GM23338 (cell line): ENCODE measurements around the gene ARHGEF40. TPM values are rescaled to one million over a fixed set of nuclear protein-coding genes. Genes with fewer than 3 reads are reported as not detected.

Source experiments
- ATAC-seq: fragments of 200-7000 bp; cut with Tn5 transposase; 3 replicates; pipeline ENCODE4 v1.9.1; 2020
- DNase-seq: peaks from one replicate; pipeline ENCODE4 v3.0.0-alpha.2; 2015; ENCODE audit warnings: low spot score
- H2AFZ ChIP-seq: fragments of 200-600 bp; sonication (generic); 2 replicates; pipeline ENCODE4 v1.8.0; 2016; ENCODE audit warnings: antibody characterized with exemption, mild to moderate bottlenecking, moderate library complexity
- H3F3A ChIP-seq: fragments of 200-600 bp; sonication (generic); replicated peaks from 2 replicates; pipeline ENCODE4 v1.8.0; 2017; ENCODE audit warnings: antibody characterized with exemption, mixed run types, low read depth
- H3K27ac ChIP-seq: fragments of 200-600 bp; sonication (generic); 2 replicates; pipeline ENCODE4 v1.6.1; 2016; ENCODE audit warnings: low read depth
- H3K27me3 ChIP-seq: fragments of 200-600 bp; sonication (generic); 2 replicates; pipeline ENCODE4 v1.8.0; 2016; ENCODE audit warnings: mild to moderate bottlenecking, mixed run types, moderate library complexity; ENCODE audit not compliant: insufficient read depth
- H3K36me3 ChIP-seq: fragments of 200-600 bp; sonication (generic); 2 replicates; pipeline ENCODE4 v1.8.0; 2016; ENCODE audit warnings: mild to moderate bottlenecking; ENCODE audit not compliant: insufficient read depth
- H3K4me1 ChIP-seq: fragments of 200-600 bp; sonication (generic); 2 replicates; pipeline ENCODE4 v1.8.0; 2016; ENCODE audit warnings: mild to moderate bottlenecking, moderate library complexity; ENCODE audit not compliant: insufficient read depth
- H3K4me2 ChIP-seq: fragments of 200-600 bp; sonication (generic); 2 replicates; pipeline ENCODE4 v1.7.1; 2017; ENCODE audit warnings: mixed run types
- H3K4me3 ChIP-seq: fragments of 200-600 bp; sonication (generic); 2 replicates; pipeline ENCODE4 v1.6.1; 2016; ENCODE audit warnings: mixed run types
- H3K79me2 ChIP-seq: fragments of 200-600 bp; sonication (generic); replicated peaks from 2 replicates; pipeline ENCODE4 v1.8.0; 2017; ENCODE audit warnings: mild to moderate bottlenecking; ENCODE audit not compliant: insufficient read depth
- H3K9me2 ChIP-seq: fragments of 200-600 bp; sonication (generic); 2 replicates; pipeline ENCODE4 v1.8.0; 2017; ENCODE audit not compliant: insufficient read depth
- H4K20me1 ChIP-seq: fragments of 200-600 bp; sonication (generic); replicated peaks from 2 replicates; pipeline ENCODE4 v1.8.0; 2017; ENCODE audit warnings: mild to moderate bottlenecking; ENCODE audit not compliant: insufficient read depth
- H3K27ac Mint-ChIP-seq: 2 replicates; pipeline ENCODE4 v1.8.0; 2020; ENCODE audit warnings: inconsistent platforms, mild to moderate bottlenecking, moderate library complexity, mixed read lengths
- H3K27me3 Mint-ChIP-seq: 3 replicates; pipeline ENCODE4 v1.8.0; 2022; ENCODE audit warnings: low read depth, mild to moderate bottlenecking, moderate library complexity, mixed read lengths, inconsistent platforms; ENCODE audit not compliant: insufficient read depth, poor library complexity
- H3K36me3 Mint-ChIP-seq: 3 replicates; pipeline ENCODE4 v1.8.0; 2021; ENCODE audit warnings: low read depth, mild to moderate bottlenecking, inconsistent platforms, moderate library complexity, mixed read lengths
- H3K4me1 Mint-ChIP-seq: 3 replicates; pipeline ENCODE4 v1.8.0; 2020; ENCODE audit warnings: mild to moderate bottlenecking, inconsistent platforms, mixed read lengths
- H3K4me3 Mint-ChIP-seq: 3 replicates; pipeline ENCODE4 v1.8.0; 2021; ENCODE audit warnings: moderate library complexity, mild to moderate bottlenecking, inconsistent platforms, mixed read lengths
- H3K9me3 Mint-ChIP-seq: 3 replicates; pipeline ENCODE4 v1.8.0; 2020; ENCODE audit warnings: moderate library complexity, mild to moderate bottlenecking, inconsistent platforms, mixed read lengths
- EZH2 ChIP-seq: fragments of 200-600 bp; sonication (generic); IDR thresholded peaks from one replicate; pipeline ENCODE4 v1.8.0; 2017; ENCODE audit warnings: antibody characterized with exemption, mild to moderate bottlenecking, low read depth; ENCODE audit not compliant: unreplicated experiment
- NANOG ChIP-seq: IDR thresholded peaks from 2 replicates; pipeline ENCODE4 v1.6.1; 2016; ENCODE audit warnings: antibody characterized with exemption, borderline replicate concordance
- ZNF114 ChIP-seq: fragments of 250-450 bp; sonication (Bioruptor Pico); IDR thresholded peaks from 2 replicates; pipeline ENCODE4 v1.5.0; 2020; ENCODE audit warnings: mild to moderate bottlenecking, moderate library complexity
- ZNF331 ChIP-seq: fragments of 250-450 bp; sonication (Bioruptor Pico); IDR thresholded peaks from 2 replicates; pipeline ENCODE4 v1.5.0; 2020; ENCODE audit warnings: low read depth, mild to moderate bottlenecking, moderate library complexity
- ZNF462 ChIP-seq: fragments of 250-450 bp; sonication (Bioruptor Pico); IDR thresholded peaks from 2 replicates; pipeline ENCODE4 v1.5.0; 2020; ENCODE audit warnings: mild to moderate bottlenecking, moderate library complexity
- polyA plus RNA-seq: library from polyadenylated mRNA; unstranded; fragments of >200 nt; fragmentation: Nextera tagmentation; extraction: Ambion mirVana; gene quantifications from 2 replicates; pipeline ENCODE4 v1.2.1, GENCODE V29; 2016
- total RNA-seq: library from RNA; depleted of rRNA; stranded (reverse); fragments of >200 nt; shearing (Covaris generic); gene quantifications from 2 replicates; pipeline ENCODE4 v1.2.3, GENCODE V29; 2014

ARHGEF40 gene
- total and polyA plus RNA-seq, 2 experiments from 2014 or later: 17.7 to 44.6 TPM

DNA sequence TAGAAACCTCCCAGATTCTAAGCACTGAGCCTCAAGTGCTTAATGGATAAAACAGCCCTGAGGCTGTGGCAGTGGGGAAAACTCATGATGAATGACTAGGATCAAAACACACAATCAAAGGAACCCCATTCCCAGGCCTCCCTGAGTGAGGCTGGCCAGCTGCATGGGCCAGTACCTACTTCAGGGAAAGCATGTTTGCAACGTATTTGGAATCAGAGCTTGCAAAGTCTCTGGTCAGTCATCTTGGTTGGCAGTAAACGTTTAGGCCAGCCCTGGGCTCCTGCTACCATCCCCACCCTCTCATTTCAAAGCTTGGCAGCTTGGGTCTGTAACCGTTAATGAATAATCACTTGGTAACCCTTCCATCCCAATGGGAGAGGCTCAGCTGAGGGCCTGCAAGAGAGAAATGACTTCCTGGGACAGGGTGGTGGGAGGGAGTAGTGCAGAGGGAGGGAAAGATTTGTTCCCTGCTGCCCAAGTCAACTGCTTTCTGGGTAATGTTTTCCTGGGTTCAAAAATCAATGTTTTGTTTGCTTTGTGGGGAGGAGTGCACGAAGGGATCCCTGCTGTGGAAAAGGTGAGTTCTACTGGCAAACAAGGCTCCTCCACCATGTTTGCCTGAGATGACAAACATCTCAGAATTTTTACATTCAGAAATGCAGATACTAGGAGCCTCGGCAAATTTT, 14.5 kb upstream of the ARHGEF40 start (continued):
- TF ChIP-seq ZNF462 (no peak), NANOG (no peak)

GRCh38 chr14:21056520-21057163, 13.5 kb upstream of the ARHGEF40 start:
- H3K4me1 Mint-ChIP-seq: peaks cover 12% of the 10 kb centered on the region; the same call in 2 of the 3 replicates
- Histone ChIP-seq H3K27ac (no peak overlapping the region), H3K9me2 (no peaks in the 10 kb centered on the region), H3K4me3 (no peak overlapping the region), H3K36me3 (no peaks in the 10 kb centered on the region), H3F3A (no peaks in the 10 kb centered on the region), H3K4me1 (peaks cover 6% of the 10 kb centered on the region; the same call in 1 of the 2 replicates), H2AFZ (no peak overlapping the region), H3K4me2 (no peak overlapping the region), H3K27me3 (no peaks in the 10 kb centered on the region), H4K20me1 (no peaks in the 10 kb centered on the region), H3K79me2 (no peaks in the 10 kb centered on the region)
- TF ChIP-seq ZNF114 (CRISPR knock-in tag): no peak
- no peak for TF ChIP-seq EZH2
- no peak for TF ChIP-seq ZNF331 (CRISPR knock-in tag)
- H3K36me3 Mint-ChIP-seq: no peaks in the 10 kb centered on the region
- no peak overlapping the region for H3K4me3 Mint-ChIP-seq
- no peaks in the 10 kb centered on the region for H3K9me3 Mint-ChIP-seq
- H3K27me3 Mint-ChIP-seq: peaks cover 5% of the 10 kb centered on the region
- ATAC-seq (no peak), DNase-seq (no peak)
- no peak overlapping the region for H3K27ac Mint-ChIP-seq
